Sigmoid colon (tissue), 3 donors: ENCODE measurements around the gene ITPR2.

Source experiments
- POLR2A ChIP-seq, 2 donors: fragments of 450-650 bp; IDR thresholded peaks; one replicate each; pipeline ENCODE4 v1.6.1; 2016; ENCODE audit warnings: antibody characterized with exemption in 2 of 2, mild to moderate bottlenecking in 2 of 2, moderate library complexity in 2 of 2
- TF ChIP-seq, protein P1 (sequence below), 4 experiments: fragments of 450-650 bp in 3 of 4; fragments of 200-600 bp in 1 of 4; IDR thresholded peaks; one replicate each; pipeline ENCODE4 v1.5.1; 2016 to 2019; ENCODE audit warnings: antibody characterized with exemption in 4 of 4, mild to moderate bottlenecking in 3 of 4, moderate library complexity in 2 of 4

DNA sequence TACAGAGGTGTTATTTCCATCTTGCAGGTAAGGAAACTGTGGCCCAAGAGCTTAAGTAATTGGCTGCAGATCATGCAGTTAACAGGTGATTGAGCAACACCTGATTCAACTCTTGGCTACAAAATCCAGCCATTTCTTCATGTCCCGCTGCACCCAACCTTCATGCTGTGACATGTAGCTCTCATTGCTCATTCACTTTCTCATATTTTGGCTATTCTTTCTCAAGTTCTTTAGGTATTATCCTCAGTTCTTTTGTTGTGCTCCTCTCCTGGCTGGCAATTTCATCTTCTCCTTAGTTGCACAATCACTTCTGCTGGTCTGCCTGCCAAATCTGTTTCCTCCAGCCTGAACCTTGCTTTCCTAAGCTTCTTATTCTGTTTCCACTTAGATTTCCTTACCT is 336.8 kb downstream of the ITPR2 start:
- TF ChIP-seq, protein P1, sequence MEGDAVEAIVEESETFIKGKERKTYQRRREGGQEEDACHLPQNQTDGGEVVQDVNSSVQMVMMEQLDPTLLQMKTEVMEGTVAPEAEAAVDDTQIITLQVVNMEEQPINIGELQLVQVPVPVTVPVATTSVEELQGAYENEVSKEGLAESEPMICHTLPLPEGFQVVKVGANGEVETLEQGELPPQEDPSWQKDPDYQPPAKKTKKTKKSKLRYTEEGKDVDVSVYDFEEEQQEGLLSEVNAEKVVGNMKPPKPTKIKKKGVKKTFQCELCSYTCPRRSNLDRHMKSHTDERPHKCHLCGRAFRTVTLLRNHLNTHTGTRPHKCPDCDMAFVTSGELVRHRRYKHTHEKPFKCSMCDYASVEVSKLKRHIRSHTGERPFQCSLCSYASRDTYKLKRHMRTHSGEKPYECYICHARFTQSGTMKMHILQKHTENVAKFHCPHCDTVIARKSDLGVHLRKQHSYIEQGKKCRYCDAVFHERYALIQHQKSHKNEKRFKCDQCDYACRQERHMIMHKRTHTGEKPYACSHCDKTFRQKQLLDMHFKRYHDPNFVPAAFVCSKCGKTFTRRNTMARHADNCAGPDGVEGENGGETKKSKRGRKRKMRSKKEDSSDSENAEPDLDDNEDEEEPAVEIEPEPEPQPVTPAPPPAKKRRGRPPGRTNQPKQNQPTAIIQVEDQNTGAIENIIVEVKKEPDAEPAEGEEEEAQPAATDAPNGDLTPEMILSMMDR (IDR thresholded peaks at IDR 0.05) = no peak
- TF ChIP-seq POLR2A (IDR thresholded peaks at IDR 0.05) = no peak
